HG02981 (cell line): ENCODE data around the gene NME1.
"Not testable (repeated sequence)": the region's sequence is repeated elsewhere in the genome, so short reads cannot be mapped to it uniquely, and the experiment has no call there.

ENCODE experiments used
- ATAC-seq: cut with Tn5 transposase; IDR thresholded peaks from one replicate; pipeline ENCODE4 v1.9.1; 2021; ENCODE audit warnings: mild to moderate bottlenecking, moderate library complexity; ENCODE audit not compliant: unreplicated experiment

Gene NME1

GRCh38 chr17:51153210-51154072, at the start of gene NME1:
NME1 (plus strand) TSS chr17:51153559; CDS start chr17:51155655, 2,096 bp downstream.
- peak; percentile 89 for ATAC-seq

- no peak for ATAC-seq
Measured at GRCh38 chr17:51107778-51108177, 45.6 kb upstream of the NME1 start.

- peak; percentile 53 for ATAC-seq
Measured at GRCh38 chr17:51112303-51113222, 40.8 kb upstream of the NME1 start.

GRCh38 chr17:51115179-51115578, 38.2 kb upstream of the NME1 start:
- no peak for ATAC-seq

- no peak for ATAC-seq
Measured at GRCh38 chr17:51118330-51119195, 34.8 kb upstream of the NME1 start.

GRCh38 chr17:51119415-51120356, 33.7 kb upstream of the NME1 start:
- ATAC-seq: peak; percentile 14

GRCh38 chr17:51120357-51120738, 33.0 kb upstream of the NME1 start:
- ATAC-seq: peak; percentile 35

- ATAC-seq: peak; percentile 65
Measured at GRCh38 chr17:51120739-51121619, 32.4 kb upstream of the NME1 start, which contains the start of gene SPAG9. SPAG9 (minus strand) TSS chr17:51120868; CDS start chr17:51120656, 212 bp downstream.

GRCh38 chr17:51121620-51122472, 31.5 kb upstream of the NME1 start:
- ATAC-seq: peak; percentile 34

- not testable (repeated sequence) for ATAC-seq
Measured at GRCh38 chr17:51122473-51123115, 30.8 kb upstream of the NME1 start.

GRCh38 chr17:51124640-51125503, 28.5 kb upstream of the NME1 start:
- ATAC-seq: no peak

GRCh38 chr17:51128076-51128475, 25.3 kb upstream of the NME1 start:
- no peak for ATAC-seq

- ATAC-seq: peak; percentile 68
Measured at GRCh38 chr17:51132964-51133319, 20.4 kb upstream of the NME1 start.

GRCh38 chr17:51133365-51133764, 20.0 kb upstream of the NME1 start:
- ATAC-seq: no peak

- no peak for ATAC-seq
Measured at GRCh38 chr17:51135956-51136355, 17.4 kb upstream of the NME1 start.

GRCh38 chr17:51142597-51142996, 10.8 kb upstream of the NME1 start:
- no peak for ATAC-seq
